ENCODE data around the gene KCNH1.

DNA sequence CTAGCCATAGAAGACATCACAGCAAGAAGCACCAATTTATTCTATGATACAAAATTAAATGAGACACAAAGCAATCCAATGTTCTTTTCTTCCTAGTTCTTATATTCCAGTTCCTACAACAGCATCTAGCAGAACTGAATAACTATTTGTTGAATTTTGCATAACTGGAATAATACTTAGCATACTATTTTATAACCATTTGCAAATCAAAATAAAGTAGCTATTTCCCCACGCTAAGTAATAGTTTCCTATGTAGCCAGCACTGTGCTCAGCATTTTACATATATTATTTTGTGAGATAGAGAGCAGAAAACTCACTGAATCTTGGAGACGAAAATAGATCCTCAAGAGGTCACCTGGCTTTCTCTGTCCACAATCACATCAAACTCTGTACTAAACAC is 42.1 kb downstream of the KCNH1 start:
- TF ChIP-seq, protein P1, sequence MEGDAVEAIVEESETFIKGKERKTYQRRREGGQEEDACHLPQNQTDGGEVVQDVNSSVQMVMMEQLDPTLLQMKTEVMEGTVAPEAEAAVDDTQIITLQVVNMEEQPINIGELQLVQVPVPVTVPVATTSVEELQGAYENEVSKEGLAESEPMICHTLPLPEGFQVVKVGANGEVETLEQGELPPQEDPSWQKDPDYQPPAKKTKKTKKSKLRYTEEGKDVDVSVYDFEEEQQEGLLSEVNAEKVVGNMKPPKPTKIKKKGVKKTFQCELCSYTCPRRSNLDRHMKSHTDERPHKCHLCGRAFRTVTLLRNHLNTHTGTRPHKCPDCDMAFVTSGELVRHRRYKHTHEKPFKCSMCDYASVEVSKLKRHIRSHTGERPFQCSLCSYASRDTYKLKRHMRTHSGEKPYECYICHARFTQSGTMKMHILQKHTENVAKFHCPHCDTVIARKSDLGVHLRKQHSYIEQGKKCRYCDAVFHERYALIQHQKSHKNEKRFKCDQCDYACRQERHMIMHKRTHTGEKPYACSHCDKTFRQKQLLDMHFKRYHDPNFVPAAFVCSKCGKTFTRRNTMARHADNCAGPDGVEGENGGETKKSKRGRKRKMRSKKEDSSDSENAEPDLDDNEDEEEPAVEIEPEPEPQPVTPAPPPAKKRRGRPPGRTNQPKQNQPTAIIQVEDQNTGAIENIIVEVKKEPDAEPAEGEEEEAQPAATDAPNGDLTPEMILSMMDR (conservative IDR thresholded peaks at IDR 0.05; ENCODE audit: low read depth, low read length), result no peak
- TF ChIP-seq EZH2 (IDR thresholded peaks at IDR 0.05; ENCODE audit: borderline replicate concordance, low read depth, low read length, poor library complexity, severe bottlenecking), result no peak

Measured in A673 (cell line).